PC-9 (cell line): ENCODE data around the gene ACTR1A.

Source experiments
- CTCF ChIP-seq: fragments of 200-600 bp; sonication (generic); conservative IDR thresholded peaks from 2 replicates; pipeline ENCODE4 v1.6.1; 2017; ENCODE audit warnings: mixed run types, antibody characterized with exemption, mild to moderate bottlenecking, moderate library complexity
- EZH2 ChIP-seq: fragments of 200-600 bp; sonication (generic); IDR thresholded peaks from 2 replicates; pipeline ENCODE4 v1.8.0; 2017; ENCODE audit warnings: antibody characterized with exemption, low read depth

- TF ChIP-seq EZH2 = no peak
- peak; percentile 79 for TF ChIP-seq CTCF
Observed at GRCh38 chr10:102503264-102504178, 1.0 kb upstream of the ACTR1A start, which contains the start of gene SUFU.
